ENCODE measurements around the gene UBXN10.

DNA sequence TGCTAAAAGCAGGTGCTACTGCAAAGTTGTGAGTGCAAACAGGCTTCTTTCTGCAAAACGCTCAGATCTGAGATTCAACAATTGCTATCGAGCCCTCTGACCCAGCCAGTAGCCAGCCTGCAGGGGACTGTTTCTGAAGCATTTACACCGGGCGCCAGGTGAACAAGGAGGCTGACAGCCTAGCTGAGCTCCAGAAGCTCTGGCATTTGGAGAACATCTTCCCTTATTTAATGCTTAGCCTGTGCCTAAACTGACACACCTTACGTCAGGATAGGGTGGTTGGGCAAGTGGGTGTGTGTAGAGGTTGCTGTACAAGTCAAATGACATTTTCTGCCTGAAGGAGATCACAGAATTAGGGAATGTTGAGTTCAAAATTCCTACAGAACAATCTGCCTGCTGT lies 16.3 kb downstream of the UBXN10 start:
- TF ChIP-seq POLR2A (IDR thresholded peaks at IDR 0.05; ENCODE audit: low read depth, low read length) (no peak), RCOR1 (IDR thresholded peaks at IDR 0.05; ENCODE audit: insufficient replicate concordance, low read length) (no peak), MAZ (IDR thresholded peaks at IDR 0.05; ENCODE audit: borderline replicate concordance, low read depth, low read length) (no peak), SMC3 (IDR thresholded peaks at IDR 0.05; ENCODE audit: low read depth, low read length) (no peak), CHD1 (IDR thresholded peaks at IDR 0.05; ENCODE audit: low read depth, low read length) (no peak), RAD21 (IDR thresholded peaks at IDR 0.05; ENCODE audit: low read length) (no peak), RFX5 (IDR thresholded peaks at IDR 0.05; ENCODE audit: low read depth, low read length) (no peak), MXI1 (IDR thresholded peaks at IDR 0.05; ENCODE audit: borderline replicate concordance, low read depth, low read length) (no peak), CEBPB (IDR thresholded peaks at IDR 0.05; ENCODE audit: low read depth, low read length) (no peak), MAFK (IDR thresholded peaks at IDR 0.05; ENCODE audit: low read depth, low read length) (no peak), BHLHE40 (IDR thresholded peaks at IDR 0.05; ENCODE audit: low read depth, low read length) (no peak)
- TF ChIP-seq, protein P1, sequence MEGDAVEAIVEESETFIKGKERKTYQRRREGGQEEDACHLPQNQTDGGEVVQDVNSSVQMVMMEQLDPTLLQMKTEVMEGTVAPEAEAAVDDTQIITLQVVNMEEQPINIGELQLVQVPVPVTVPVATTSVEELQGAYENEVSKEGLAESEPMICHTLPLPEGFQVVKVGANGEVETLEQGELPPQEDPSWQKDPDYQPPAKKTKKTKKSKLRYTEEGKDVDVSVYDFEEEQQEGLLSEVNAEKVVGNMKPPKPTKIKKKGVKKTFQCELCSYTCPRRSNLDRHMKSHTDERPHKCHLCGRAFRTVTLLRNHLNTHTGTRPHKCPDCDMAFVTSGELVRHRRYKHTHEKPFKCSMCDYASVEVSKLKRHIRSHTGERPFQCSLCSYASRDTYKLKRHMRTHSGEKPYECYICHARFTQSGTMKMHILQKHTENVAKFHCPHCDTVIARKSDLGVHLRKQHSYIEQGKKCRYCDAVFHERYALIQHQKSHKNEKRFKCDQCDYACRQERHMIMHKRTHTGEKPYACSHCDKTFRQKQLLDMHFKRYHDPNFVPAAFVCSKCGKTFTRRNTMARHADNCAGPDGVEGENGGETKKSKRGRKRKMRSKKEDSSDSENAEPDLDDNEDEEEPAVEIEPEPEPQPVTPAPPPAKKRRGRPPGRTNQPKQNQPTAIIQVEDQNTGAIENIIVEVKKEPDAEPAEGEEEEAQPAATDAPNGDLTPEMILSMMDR (conservative IDR thresholded peaks at IDR 0.05; ENCODE audit: low read depth, low read length): no peak
- TF ChIP-seq, protein P2, sequence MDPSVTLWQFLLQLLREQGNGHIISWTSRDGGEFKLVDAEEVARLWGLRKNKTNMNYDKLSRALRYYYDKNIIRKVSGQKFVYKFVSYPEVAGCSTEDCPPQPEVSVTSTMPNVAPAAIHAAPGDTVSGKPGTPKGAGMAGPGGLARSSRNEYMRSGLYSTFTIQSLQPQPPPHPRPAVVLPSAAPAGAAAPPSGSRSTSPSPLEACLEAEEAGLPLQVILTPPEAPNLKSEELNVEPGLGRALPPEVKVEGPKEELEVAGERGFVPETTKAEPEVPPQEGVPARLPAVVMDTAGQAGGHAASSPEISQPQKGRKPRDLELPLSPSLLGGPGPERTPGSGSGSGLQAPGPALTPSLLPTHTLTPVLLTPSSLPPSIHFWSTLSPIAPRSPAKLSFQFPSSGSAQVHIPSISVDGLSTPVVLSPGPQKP (IDR thresholded peaks at IDR 0.05; ENCODE audit: borderline replicate concordance, low read depth, low read length): no peak
- TF ChIP-seq, protein P3, sequence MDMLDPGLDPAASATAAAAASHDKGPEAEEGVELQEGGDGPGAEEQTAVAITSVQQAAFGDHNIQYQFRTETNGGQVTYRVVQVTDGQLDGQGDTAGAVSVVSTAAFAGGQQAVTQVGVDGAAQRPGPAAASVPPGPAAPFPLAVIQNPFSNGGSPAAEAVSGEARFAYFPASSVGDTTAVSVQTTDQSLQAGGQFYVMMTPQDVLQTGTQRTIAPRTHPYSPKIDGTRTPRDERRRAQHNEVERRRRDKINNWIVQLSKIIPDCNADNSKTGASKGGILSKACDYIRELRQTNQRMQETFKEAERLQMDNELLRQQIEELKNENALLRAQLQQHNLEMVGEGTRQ (IDR thresholded peaks at IDR 0.05; ENCODE audit: low read depth, low read length): no peak

Data from IMR-90 (cell line).